GM12872 (cell line): ENCODE measurements around the gene FAM20C.

Source experiments
- TF ChIP-seq, protein P1 (sequence below): IDR thresholded peaks from 3 replicates; pipeline ENCODE4 v1.5.1; 2011; ENCODE audit warnings: low read depth, mild to moderate bottlenecking, low read length, moderate library complexity; ENCODE audit not compliant: insufficient read depth

The FAM20C gene

GRCh38 chr7:292826-293225, 100.5 kb downstream of the FAM20C start:
- TF ChIP-seq, protein P1, sequence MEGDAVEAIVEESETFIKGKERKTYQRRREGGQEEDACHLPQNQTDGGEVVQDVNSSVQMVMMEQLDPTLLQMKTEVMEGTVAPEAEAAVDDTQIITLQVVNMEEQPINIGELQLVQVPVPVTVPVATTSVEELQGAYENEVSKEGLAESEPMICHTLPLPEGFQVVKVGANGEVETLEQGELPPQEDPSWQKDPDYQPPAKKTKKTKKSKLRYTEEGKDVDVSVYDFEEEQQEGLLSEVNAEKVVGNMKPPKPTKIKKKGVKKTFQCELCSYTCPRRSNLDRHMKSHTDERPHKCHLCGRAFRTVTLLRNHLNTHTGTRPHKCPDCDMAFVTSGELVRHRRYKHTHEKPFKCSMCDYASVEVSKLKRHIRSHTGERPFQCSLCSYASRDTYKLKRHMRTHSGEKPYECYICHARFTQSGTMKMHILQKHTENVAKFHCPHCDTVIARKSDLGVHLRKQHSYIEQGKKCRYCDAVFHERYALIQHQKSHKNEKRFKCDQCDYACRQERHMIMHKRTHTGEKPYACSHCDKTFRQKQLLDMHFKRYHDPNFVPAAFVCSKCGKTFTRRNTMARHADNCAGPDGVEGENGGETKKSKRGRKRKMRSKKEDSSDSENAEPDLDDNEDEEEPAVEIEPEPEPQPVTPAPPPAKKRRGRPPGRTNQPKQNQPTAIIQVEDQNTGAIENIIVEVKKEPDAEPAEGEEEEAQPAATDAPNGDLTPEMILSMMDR, result no peak

GRCh38 chr7:293681-294439, 101.5 kb downstream of the FAM20C start:
- TF ChIP-seq, protein P1, result no peak

DNA sequence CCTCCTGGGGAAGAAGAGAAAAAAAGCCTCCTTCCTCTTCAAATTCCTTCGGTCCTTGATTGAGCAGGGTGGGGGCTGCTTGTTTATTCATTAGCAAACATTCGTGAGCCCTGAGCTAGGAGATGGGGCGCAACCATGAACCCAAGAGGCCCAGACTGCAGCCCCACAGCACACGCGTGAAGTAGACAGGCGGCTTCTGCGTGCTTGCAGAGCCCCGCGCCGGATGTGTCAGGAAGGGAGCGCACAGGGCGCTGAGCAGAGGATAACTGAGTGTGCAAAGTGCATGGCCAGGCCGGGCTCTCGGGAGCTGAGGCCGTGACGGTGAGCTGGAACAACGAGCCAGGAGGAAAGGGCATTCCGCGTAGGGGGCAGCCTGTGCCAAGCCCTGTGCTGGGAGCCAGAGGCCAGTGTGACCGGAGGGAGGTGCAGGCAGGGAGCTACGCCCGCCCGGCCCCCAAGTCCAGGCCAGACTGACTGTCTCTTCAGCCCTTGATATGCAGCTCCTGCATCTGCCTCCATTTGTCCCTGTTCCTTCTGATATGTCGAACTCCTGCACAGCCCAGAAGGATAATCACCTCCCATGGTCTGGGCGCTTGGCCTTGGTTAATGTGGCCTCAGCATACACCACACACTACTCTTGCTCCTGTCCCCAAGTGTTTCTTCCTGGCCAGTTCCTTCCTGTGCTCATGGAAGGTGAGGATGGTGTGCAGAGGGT, 102.2 kb downstream of the FAM20C start:
- TF ChIP-seq, protein P1, result no peak

GRCh38 chr7:295155-296154, 103.1 kb downstream of the FAM20C start:
- TF ChIP-seq, protein P1, result no peak

- TF ChIP-seq, protein P1, result no peak
Measured at GRCh38 chr7:296373-296945, 104.1 kb downstream of the FAM20C start.

DNA sequence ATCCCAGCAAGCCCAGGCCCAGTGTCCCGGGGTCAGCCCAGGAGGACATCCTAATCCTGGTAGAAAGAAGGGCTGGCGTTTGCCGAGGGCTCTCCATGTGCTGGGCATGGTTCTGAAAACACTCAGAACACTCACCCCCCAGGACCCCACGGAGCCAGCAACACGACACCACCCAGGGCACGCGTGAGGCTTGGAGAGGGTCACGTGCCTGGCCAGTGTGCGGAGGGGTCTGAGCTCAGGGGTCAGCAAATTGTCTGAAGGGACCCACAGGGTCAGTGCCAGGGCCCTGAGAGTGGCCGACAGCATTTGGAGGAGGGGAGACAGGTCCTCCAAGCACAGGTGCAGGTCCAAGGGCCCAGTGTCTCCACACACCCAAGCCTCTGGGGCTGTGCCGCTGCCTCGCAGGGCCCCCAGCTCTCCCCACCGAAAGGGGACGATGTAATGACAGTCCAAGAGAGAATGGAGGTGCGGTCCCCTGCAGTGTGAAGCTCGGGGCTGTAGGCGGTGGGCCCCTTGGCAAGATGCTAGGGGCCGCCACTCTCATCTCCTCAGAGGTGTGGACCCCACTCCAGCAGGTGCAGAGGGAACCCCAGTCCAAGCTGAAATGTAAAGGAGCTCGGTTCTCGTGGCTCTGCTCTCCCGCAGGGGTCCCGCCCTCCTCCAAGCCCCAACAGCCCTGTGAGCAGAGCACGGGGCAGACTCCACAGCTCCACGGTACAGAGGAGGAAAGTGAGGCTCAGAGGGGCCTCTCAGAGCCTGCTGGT, 105.4 kb downstream of the FAM20C start:
- TF ChIP-seq, protein P1, result no peak
